HL-60 (cell line): ENCODE data around the gene CTBP2.

Source experiments
- CTCF ChIP-seq: IDR thresholded peaks from one replicate; pipeline ENCODE4 v1.5.1; 2011; ENCODE audit warnings: low read length, control low read depth, inconsistent platforms; ENCODE audit not compliant: insufficient read depth
- GABPA ChIP-seq: IDR thresholded peaks from 2 replicates; pipeline ENCODE4 v1.6.1; 2012; ENCODE audit warnings: low read depth
- REST ChIP-seq: IDR thresholded peaks from 2 replicates; pipeline ENCODE4 v1.6.1; 2012; ENCODE audit warnings: low read depth; ENCODE audit not compliant: insufficient replicate concordance
- SPI1 ChIP-seq: IDR thresholded peaks from 2 replicates; pipeline ENCODE4 v1.6.1; 2012; ENCODE audit warnings: low read depth, mild to moderate bottlenecking, borderline replicate concordance

GRCh38 chr10:125054669-125055268 lies 105.6 kb downstream of the CTBP2 start:
- TF ChIP-seq CTCF (no peak), REST (no peak), SPI1 (no peak), GABPA (no peak)
